OCI-LY3 (cell line): ENCODE measurements around the gene GOLGA2.

Source experiments
- EZH2phosphoT487 ChIP-seq: fragments of 200-600 bp; shearing (Covaris generic); IDR thresholded peaks from 2 replicates; pipeline ENCODE4 v1.6.1; 2018; ENCODE audit warnings: antibody characterized with exemption, mixed run types, low read depth
- TF ChIP-seq, protein P1 (sequence below): fragments of 200-600, 300-600 bp; sonication (generic); IDR thresholded peaks from 2 replicates; pipeline ENCODE4 v1.5.1; 2014; ENCODE audit warnings: antibody characterized with exemption, low read length, low read depth

- TF ChIP-seq, protein P1, sequence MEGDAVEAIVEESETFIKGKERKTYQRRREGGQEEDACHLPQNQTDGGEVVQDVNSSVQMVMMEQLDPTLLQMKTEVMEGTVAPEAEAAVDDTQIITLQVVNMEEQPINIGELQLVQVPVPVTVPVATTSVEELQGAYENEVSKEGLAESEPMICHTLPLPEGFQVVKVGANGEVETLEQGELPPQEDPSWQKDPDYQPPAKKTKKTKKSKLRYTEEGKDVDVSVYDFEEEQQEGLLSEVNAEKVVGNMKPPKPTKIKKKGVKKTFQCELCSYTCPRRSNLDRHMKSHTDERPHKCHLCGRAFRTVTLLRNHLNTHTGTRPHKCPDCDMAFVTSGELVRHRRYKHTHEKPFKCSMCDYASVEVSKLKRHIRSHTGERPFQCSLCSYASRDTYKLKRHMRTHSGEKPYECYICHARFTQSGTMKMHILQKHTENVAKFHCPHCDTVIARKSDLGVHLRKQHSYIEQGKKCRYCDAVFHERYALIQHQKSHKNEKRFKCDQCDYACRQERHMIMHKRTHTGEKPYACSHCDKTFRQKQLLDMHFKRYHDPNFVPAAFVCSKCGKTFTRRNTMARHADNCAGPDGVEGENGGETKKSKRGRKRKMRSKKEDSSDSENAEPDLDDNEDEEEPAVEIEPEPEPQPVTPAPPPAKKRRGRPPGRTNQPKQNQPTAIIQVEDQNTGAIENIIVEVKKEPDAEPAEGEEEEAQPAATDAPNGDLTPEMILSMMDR, result no peak
- no peak for TF ChIP-seq EZH2phosphoT487
Observed at GRCh38 chr9:128224877-128225276, 50.9 kb downstream of the GOLGA2 start.
